WERI-Rb-1 (cell line): ENCODE results near the gene EPN3.

Experiments used
- DNase-seq: peaks from one replicate; pipeline ENCODE4 v3.0.0-alpha.2; 2020
- H3K27ac ChIP-seq: fragments of 250-450 bp; sonication (Bioruptor Pico); 2 replicates; pipeline ENCODE4 v1.5.1; 2020; ENCODE audit warnings: mild to moderate bottlenecking, moderate library complexity
- H3K27me3 ChIP-seq: fragments of 250-450 bp; sonication (Bioruptor Pico); 2 replicates; pipeline ENCODE4 v1.5.1; 2021; ENCODE audit warnings: mild to moderate bottlenecking, low read depth, moderate library complexity; ENCODE audit not compliant: insufficient read depth, severe bottlenecking
- H3K36me3 ChIP-seq: fragments of 250-450 bp; sonication (Bioruptor Pico); 2 replicates; pipeline ENCODE4 v1.5.1; 2020; ENCODE audit warnings: mild to moderate bottlenecking, moderate library complexity
- H3K4me3 ChIP-seq: 2 replicates; pipeline ENCODE4 v1.5.1; 2011; ENCODE audit warnings: low read depth, mild to moderate bottlenecking, control low read depth, low read length
- H3K9me3 ChIP-seq: fragments of 250-450 bp; sonication (Bioruptor Pico); 2 replicates; pipeline ENCODE4 v1.5.1; 2021; ENCODE audit warnings: mild to moderate bottlenecking, moderate library complexity; ENCODE audit not compliant: severe bottlenecking
- CTCF ChIP-seq: IDR thresholded peaks from 2 replicates; pipeline ENCODE4 v1.5.1; 2011; ENCODE audit warnings: low read depth, mild to moderate bottlenecking, control low read depth, inconsistent platforms, low read length

The EPN3 gene

GRCh38 chr17:50498021-50498874 lies 34.3 kb upstream of the EPN3 start:
- peak; percentile 54 for DNase-seq
- no peaks in the 10 kb centered on the region for H3K27me3 ChIP-seq
- no peak for TF ChIP-seq CTCF
- no peak overlapping the region for H3K27ac ChIP-seq
- H3K9me3 ChIP-seq: peaks cover 3% of the 10 kb centered on the region
- no peak overlapping the region for H3K4me3 ChIP-seq
- H3K36me3 ChIP-seq: no peaks in the 10 kb centered on the region

- TF ChIP-seq CTCF: no peak
Measured at GRCh38 chr17:50499270-50499669, 33.3 kb upstream of the EPN3 start.

GRCh38 chr17:50499721-50500120 lies 32.8 kb upstream of the EPN3 start:
- no peaks in the 10 kb centered on the region for H3K27me3 ChIP-seq
- no peak overlapping the region for H3K27ac ChIP-seq
- no peak for TF ChIP-seq CTCF
- no peak overlapping the region for H3K4me3 ChIP-seq
- no peak for DNase-seq
- no peaks in the 10 kb centered on the region for H3K36me3 ChIP-seq
- H3K9me3 ChIP-seq: peaks cover 3% of the 10 kb centered on the region

More at GRCh38 chr17:50499270-50499669, 33.3 kb upstream of the EPN3 start:
- H3K27ac ChIP-seq: no peak overlapping the region
- DNase-seq: no peak
- H3K9me3 ChIP-seq: peaks cover 3% of the 10 kb centered on the region
- no peak overlapping the region for H3K4me3 ChIP-seq
- H3K36me3 ChIP-seq: no peaks in the 10 kb centered on the region
- H3K27me3 ChIP-seq: no peaks in the 10 kb centered on the region

GRCh38 chr17:50501054-50501453 lies 31.5 kb upstream of the EPN3 start:
- no peaks in the 10 kb centered on the region for H3K27me3 ChIP-seq
- H3K4me3 ChIP-seq: no peak overlapping the region
- peak overlapping the region; percentile 88 for H3K27ac ChIP-seq
- TF ChIP-seq CTCF: peak; percentile 40
- no peaks in the 10 kb centered on the region for H3K36me3 ChIP-seq
- peaks cover 3% of the 10 kb centered on the region for H3K9me3 ChIP-seq
- DNase-seq: peak; percentile 68

- no peak for TF ChIP-seq CTCF
- peak overlapping the region; percentile 30; the same call in 1 of the 2 replicates for H3K27ac ChIP-seq
- no peak overlapping the region for H3K4me3 ChIP-seq
- peaks cover 3% of the 10 kb centered on the region for H3K9me3 ChIP-seq
- H3K27me3 ChIP-seq: no peaks in the 10 kb centered on the region
- no peaks in the 10 kb centered on the region for H3K36me3 ChIP-seq
- no peak for DNase-seq
Measured at GRCh38 chr17:50502301-50502990, 30.1 kb upstream of the EPN3 start.
